NCI-H82 treated with DMSO at 0.1 percent for 48 hours (cell line): Measurements from ENCODE around the gene USP7.
"Not testable (repeated sequence)": the region's sequence is repeated elsewhere in the genome, so short reads cannot be mapped to it uniquely, and the experiment has no call there.

Experiments
- DNase-seq: peaks from one replicate; lab custom pipeline; 2025; ENCODE audit not compliant: unreplicated experiment; lab: John Stamatoyannopoulos, UW

USP7 gene

DNA sequence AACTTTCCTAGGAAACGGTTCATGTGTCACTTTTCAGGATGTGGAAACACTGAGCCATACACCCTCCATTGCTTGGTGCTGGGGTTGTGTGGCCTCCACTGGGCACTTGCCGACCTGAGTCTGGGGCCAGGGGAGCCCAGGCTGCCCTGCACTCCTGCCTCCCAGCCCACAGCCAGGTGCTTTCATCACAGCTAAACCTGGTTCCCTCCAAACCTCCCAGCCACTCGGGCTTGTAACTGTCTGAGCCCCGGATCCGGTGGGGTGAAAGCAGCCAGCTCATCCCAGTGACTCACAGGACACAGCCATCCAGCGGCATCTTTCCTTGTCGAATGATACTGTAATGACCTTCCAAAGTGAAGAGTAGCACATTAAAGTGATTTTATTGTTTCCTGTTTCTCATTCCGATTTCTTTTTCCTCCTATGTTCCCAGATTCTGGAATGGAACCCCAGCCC lies 114.7 kb downstream of the USP7 start:
- DNase-seq: no peak

DNA sequence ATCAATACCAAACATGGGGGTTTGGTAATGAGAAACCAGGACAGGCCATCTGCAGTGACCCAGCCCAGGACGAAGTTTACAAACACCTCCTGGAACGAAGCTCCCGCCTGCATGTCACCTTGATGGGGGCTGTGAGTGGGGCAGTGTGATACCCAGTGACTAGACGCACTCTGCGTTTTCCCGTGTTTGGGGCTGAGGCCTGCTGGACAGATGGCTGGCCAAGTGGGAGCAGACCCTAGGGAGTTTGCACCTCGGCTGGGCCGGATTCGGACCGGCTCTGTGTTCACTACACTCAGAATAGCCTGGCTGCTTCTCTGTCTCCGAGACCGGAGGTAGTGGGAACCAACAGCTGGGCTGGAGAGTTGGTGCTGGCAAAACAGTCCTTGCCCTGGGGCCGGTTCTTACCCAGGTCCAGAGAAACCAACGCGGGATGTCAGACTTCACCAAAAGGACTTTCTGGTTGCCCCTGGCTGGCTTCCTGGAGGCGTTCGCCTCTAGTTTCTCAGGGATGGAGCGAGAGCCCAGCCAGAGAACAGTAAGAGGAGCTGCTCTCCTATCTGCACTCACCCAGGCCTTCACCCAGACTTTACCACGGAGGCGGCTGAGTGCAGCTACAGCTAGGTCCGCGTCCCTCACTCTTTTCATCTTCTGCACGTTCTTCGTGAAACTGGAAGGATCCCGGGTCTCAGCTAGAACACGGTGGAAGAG lies 115.3 kb downstream of the USP7 start:
- no peak for DNase-seq

GRCh38 chr16:8847623-8848022 lies 116.1 kb downstream of the USP7 start:
- no peak for DNase-seq

- no peak for DNase-seq
These were observed 116.6 kb downstream of the USP7 start for GRCh38 chr16:8847145-8847544.

DNA sequence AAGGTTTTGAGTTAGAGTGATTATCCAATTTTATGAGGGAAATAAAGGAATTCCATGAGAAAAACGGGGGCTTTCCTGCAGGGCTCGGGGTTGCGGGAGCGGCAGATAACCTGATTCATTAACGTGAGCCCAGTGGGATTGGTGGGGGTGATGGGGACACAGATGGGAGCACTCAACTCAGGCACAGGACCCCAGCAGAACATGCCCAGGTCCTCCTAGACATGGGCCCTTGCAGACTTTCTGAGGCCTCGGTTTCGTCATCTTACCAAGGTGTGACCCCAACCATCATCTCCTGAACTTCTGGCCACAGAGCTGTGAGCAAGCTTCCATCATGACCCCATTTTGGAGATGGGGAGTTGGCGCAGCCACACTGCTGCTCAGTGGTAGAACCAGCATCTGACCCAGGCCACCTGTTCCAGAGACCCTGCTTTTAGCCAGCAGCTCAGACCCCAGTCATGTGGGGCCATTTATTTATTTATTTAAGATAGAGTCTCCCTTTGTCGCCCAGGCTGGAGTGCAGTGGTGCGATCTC lies 117.2 kb downstream of the USP7 start:
- no peak for DNase-seq

DNA sequence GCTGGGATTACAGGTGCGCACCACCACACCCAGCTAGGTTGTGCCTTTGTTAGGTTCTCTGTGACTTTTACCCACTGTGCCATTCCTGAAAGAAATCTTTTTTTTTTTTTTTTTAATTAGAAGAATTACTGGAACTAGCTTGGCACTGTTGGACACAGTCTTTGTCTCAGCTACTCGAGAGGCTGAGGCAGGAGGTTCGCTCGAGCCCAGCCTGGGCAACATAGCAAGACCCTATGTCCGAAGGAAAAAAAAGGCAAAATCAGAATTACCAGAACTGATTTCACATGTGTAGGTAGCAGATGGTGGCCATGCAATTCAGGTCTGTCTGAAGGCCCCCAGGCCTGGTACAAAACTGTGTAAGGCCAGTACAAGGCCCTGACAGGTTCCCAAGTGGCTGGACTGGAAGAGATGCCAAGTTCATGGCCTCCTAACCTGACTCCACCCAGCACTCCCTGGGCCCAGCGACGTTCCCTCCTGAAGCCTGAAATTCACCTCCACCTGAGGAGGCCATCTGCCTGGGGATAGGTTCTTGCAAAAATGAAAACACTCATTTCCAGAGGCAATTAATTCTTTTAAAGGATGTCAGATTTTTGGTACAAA lies 117.9 kb downstream of the USP7 start:
- no peak for DNase-seq

GRCh38 chr16:8843296-8843695 lies 120.4 kb downstream of the USP7 start:
- not testable (repeated sequence) for DNase-seq
